CD4-positive, alpha-beta T cell treated with Interleukin-15 for 1 hour (primary cell): ENCODE measurements around the gene HS2ST1.

Source experiments
- DNase-seq: peaks from one replicate; pipeline ENCODE4 v3.0.0-alpha.2; 2020

HS2ST1 gene

GRCh38 chr1:87144316-87144895 lies 230.0 kb downstream of the HS2ST1 start:
- no peak for DNase-seq

GRCh38 chr1:87144981-87145380 lies 230.5 kb downstream of the HS2ST1 start:
- no peak for DNase-seq

GRCh38 chr1:87146538-87146937 lies 232.1 kb downstream of the HS2ST1 start:
- no peak for DNase-seq

GRCh38 chr1:87146986-87147385 lies 232.6 kb downstream of the HS2ST1 start:
- DNase-seq: no peak

- DNase-seq: no peak
These were observed 233.4 kb downstream of the HS2ST1 start for GRCh38 chr1:87147851-87148250.

- DNase-seq: no peak
These were observed 234.2 kb downstream of the HS2ST1 start for GRCh38 chr1:87148661-87149060.

GRCh38 chr1:87149241-87150041 lies 235.0 kb downstream of the HS2ST1 start:
- no peak for DNase-seq

- no peak for DNase-seq
These were observed 235.7 kb downstream of the HS2ST1 start for GRCh38 chr1:87150143-87150542.

GRCh38 chr1:87151500-87152421 lies 237.3 kb downstream of the HS2ST1 start:
- peak; percentile 33 for DNase-seq

- no peak for DNase-seq
These were observed 239.9 kb downstream of the HS2ST1 start for GRCh38 chr1:87154384-87154783.

GRCh38 chr1:87155170-87155569 lies 240.7 kb downstream of the HS2ST1 start:
- DNase-seq: no peak

GRCh38 chr1:87155648-87156047 lies 241.2 kb downstream of the HS2ST1 start:
- DNase-seq: no peak

- no peak for DNase-seq
These were observed 241.7 kb downstream of the HS2ST1 start for GRCh38 chr1:87156124-87156523.

GRCh38 chr1:87159378-87159915 lies 245.0 kb downstream of the HS2ST1 start:
- no peak for DNase-seq
